Glomerular endothelial cell (primary cell): ENCODE measurements around the gene PLXND1. TPM values are rescaled to one million over a fixed set of nuclear protein-coding genes. Genes with fewer than 3 reads are reported as not detected.
"Not testable (repeated sequence)": the region's sequence is repeated elsewhere in the genome, so short reads cannot be mapped to it uniquely, and the experiment has no call there.

ENCODE experiments used
- DNase-seq: peaks from one replicate; pipeline ENCODE4 v3.0.0-alpha.2; 2011; ENCODE audit warnings: low read depth, low spot score; ENCODE audit errors: extremely low read depth
- total RNA-seq: library from RNA; depleted of rRNA; stranded (reverse); fragments of >200 nt; gene quantifications from 2 replicates; pipeline ENCODE4 v1.2.3, GENCODE V29; 2015

Gene PLXND1
- total RNA-seq, 1 donor from 2014 or later = 1,717 TPM

GRCh38 chr3:129615751-129616281 lies 9.3 kb upstream of the PLXND1 start:
- no peak for DNase-seq

- DNase-seq = no peak
Observed at GRCh38 chr3:129614927-129615363, 8.5 kb upstream of the PLXND1 start.

GRCh38 chr3:129614435-129614834 lies 8.0 kb upstream of the PLXND1 start:
- DNase-seq = no peak

- DNase-seq = no peak
Observed at GRCh38 chr3:129613367-129613740, 6.9 kb upstream of the PLXND1 start.

GRCh38 chr3:129612534-129613366 lies 6.3 kb upstream of the PLXND1 start:
- no peak for DNase-seq

- DNase-seq = no peak
Observed at GRCh38 chr3:129611812-129612533, 5.5 kb upstream of the PLXND1 start.

GRCh38 chr3:129611446-129611800 lies 4.9 kb upstream of the PLXND1 start:
- DNase-seq = no peak

- DNase-seq = not testable (repeated sequence)
Observed at GRCh38 chr3:129610794-129611445, 4.4 kb upstream of the PLXND1 start.

- no peak for DNase-seq
Observed at GRCh38 chr3:129610276-129610675, 3.8 kb upstream of the PLXND1 start.

GRCh38 chr3:129609591-129610182 lies 3.2 kb upstream of the PLXND1 start:
- no peak for DNase-seq

- no peak for DNase-seq
Observed at GRCh38 chr3:129608936-129609590, 2.6 kb upstream of the PLXND1 start.

GRCh38 chr3:129608087-129608935 lies 1.8 kb upstream of the PLXND1 start:
- DNase-seq = no peak

GRCh38 chr3:129607391-129608068 lies 1.1 kb upstream of the PLXND1 start:
- DNase-seq = no peak

GRCh38 chr3:129605922-129606635 lies 397 bp downstream of the PLXND1 start:
- no peak for DNase-seq

GRCh38 chr3:129605203-129605921 lies 1.1 kb downstream of the PLXND1 start:
- no peak for DNase-seq

GRCh38 chr3:129604767-129605166 lies 1.7 kb downstream of the PLXND1 start:
- DNase-seq = no peak

- DNase-seq = no peak
Observed at GRCh38 chr3:129603991-129604749, 2.3 kb downstream of the PLXND1 start.
